ENCODE data around the gene CELF4.

The CELF4 gene

GRCh38 chr18:37598966-37599896, 33.6 kb upstream of the CELF4 start:
- DNase-seq (ENCODE audit: low spot score): no peak

GRCh38 chr18:37598396-37598795, 32.8 kb upstream of the CELF4 start:
- TF ChIP-seq CTCF (IDR thresholded peaks at IDR 0.05; ENCODE audit: extremely low read depth, missing control alignments): no peak
- DNase-seq (ENCODE audit: low spot score): no peak

More at GRCh38 chr18:37598966-37599896, 33.6 kb upstream of the CELF4 start:
- no peak for TF ChIP-seq CTCF (IDR thresholded peaks at IDR 0.05; ENCODE audit: extremely low read depth, missing control alignments)

- DNase-seq (ENCODE audit: low spot score): no peak
- no peak for TF ChIP-seq CTCF (IDR thresholded peaks at IDR 0.05; ENCODE audit: extremely low read depth, missing control alignments)
These were observed 24.7 kb upstream of the CELF4 start for GRCh38 chr18:37590346-37590745.

GRCh38 chr18:37588289-37588688, 22.7 kb upstream of the CELF4 start:
- no peak for TF ChIP-seq CTCF (IDR thresholded peaks at IDR 0.05; ENCODE audit: extremely low read depth, missing control alignments)
- no peak for DNase-seq (ENCODE audit: low spot score)

GRCh38 chr18:37586656-37587225, 21.1 kb upstream of the CELF4 start:
- no peak for TF ChIP-seq CTCF (IDR thresholded peaks at IDR 0.05; ENCODE audit: extremely low read depth, missing control alignments)

GRCh38 chr18:37584952-37585695, 19.5 kb upstream of the CELF4 start:
- TF ChIP-seq CTCF (IDR thresholded peaks at IDR 0.05; ENCODE audit: extremely low read depth, missing control alignments): no peak

More at GRCh38 chr18:37586656-37587225, 21.1 kb upstream of the CELF4 start:
- no peak for DNase-seq (ENCODE audit: low spot score)

GRCh38 chr18:37584217-37584616, 18.6 kb upstream of the CELF4 start:
- no peak for TF ChIP-seq CTCF (IDR thresholded peaks at IDR 0.05; ENCODE audit: extremely low read depth, missing control alignments)
- no peak for DNase-seq (ENCODE audit: low spot score)

More at GRCh38 chr18:37584952-37585695, 19.5 kb upstream of the CELF4 start:
- no peak for DNase-seq (ENCODE audit: low spot score)
